CD1c-positive myeloid dendritic cell (primary cell): Measurements from ENCODE around the gene NEK9.

Experiments used
- DNase-seq: peaks from one replicate; pipeline ENCODE4 v3.0.0-alpha.2; 2016; ENCODE audit errors: extremely low spot score

NEK9 gene

GRCh38 chr14:75032939-75033338 lies 93.9 kb downstream of the NEK9 start:
- no peak for DNase-seq

- no peak for DNase-seq
Measured at GRCh38 chr14:75030147-75030546, 96.7 kb downstream of the NEK9 start.
